ENCODE results near the gene LRIG1.

The LRIG1 gene

DNA sequence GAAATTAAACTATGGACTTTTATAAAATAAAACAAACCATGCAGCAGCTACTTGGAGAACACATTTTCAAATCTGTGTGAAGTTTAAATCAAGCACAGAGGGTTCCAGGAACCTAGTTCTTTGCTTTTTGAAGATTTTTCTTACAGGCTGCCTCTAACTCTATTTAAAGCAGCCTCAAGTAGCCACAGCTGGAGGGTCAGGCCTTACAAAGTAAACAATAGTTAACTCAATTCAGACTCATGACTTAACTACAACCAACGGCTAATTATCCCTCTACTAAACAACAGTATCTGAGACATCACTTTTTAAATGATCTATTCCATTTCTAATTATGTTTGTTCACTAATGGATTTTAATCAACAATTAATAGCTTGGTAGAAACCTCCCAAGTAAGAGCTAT lies 9.8 kb downstream of the LRIG1 start:
- DNase-seq (ENCODE audit: low spot score in 2 of 2) (no peak), ATAC-seq (replicated peaks; ENCODE audit: extremely low read depth, poor library complexity, severe bottlenecking) (no peak)
- Mint-ChIP-seq H3K27me3 (no peaks in the 10 kb centered on the region), H3K27ac (ENCODE audit: low read depth) (no peak overlapping the region), H3K36me3 (ENCODE audit: insufficient read depth) (peaks cover 7% of the 10 kb centered on the region), H3K4me3 (no peak overlapping the region), H3K4me1 (peaks cover 68% of the 10 kb centered on the region), H3K9me3 (no peaks in the 10 kb centered on the region)

GRCh38 chr3:66490214-66490613 lies 10.6 kb downstream of the LRIG1 start:
- no peaks in the 10 kb centered on the region for H3K9me3 Mint-ChIP-seq
- ATAC-seq (replicated peaks; ENCODE audit: extremely low read depth, poor library complexity, severe bottlenecking), result peak; percentile 57
- peak overlapping the region; percentile 41 for H3K4me3 Mint-ChIP-seq
- peaks cover 68% of the 10 kb centered on the region for H3K4me1 Mint-ChIP-seq
- H3K27ac Mint-ChIP-seq (ENCODE audit: low read depth), result peak overlapping the region; percentile 41
- no peak for DNase-seq (ENCODE audit: low spot score in 2 of 2)
- H3K36me3 Mint-ChIP-seq (ENCODE audit: insufficient read depth), result peaks cover 5% of the 10 kb centered on the region
- H3K27me3 Mint-ChIP-seq, result no peaks in the 10 kb centered on the region

GRCh38 chr3:66489581-66489980 lies 11.2 kb downstream of the LRIG1 start:
- DNase-seq (ENCODE audit: low spot score in 2 of 2), result no peak
- no peaks in the 10 kb centered on the region for H3K27me3 Mint-ChIP-seq
- H3K4me3 Mint-ChIP-seq, result no peak overlapping the region
- peaks cover 65% of the 10 kb centered on the region for H3K4me1 Mint-ChIP-seq
- peaks cover 5% of the 10 kb centered on the region for H3K36me3 Mint-ChIP-seq (ENCODE audit: insufficient read depth)
- no peak for ATAC-seq (replicated peaks; ENCODE audit: extremely low read depth, poor library complexity, severe bottlenecking)
- H3K27ac Mint-ChIP-seq (ENCODE audit: low read depth), result peak overlapping the region; percentile 41
- no peaks in the 10 kb centered on the region for H3K9me3 Mint-ChIP-seq

- H3K36me3 Mint-ChIP-seq (ENCODE audit: insufficient read depth), result peaks cover 3% of the 10 kb centered on the region
- H3K27ac Mint-ChIP-seq (ENCODE audit: low read depth), result no peak overlapping the region
- no peak overlapping the region for H3K4me3 Mint-ChIP-seq
- H3K27me3 Mint-ChIP-seq, result no peaks in the 10 kb centered on the region
- ATAC-seq (replicated peaks; ENCODE audit: extremely low read depth, poor library complexity, severe bottlenecking) (no peak), DNase-seq (ENCODE audit: low spot score in 2 of 2) (no peak)
- H3K9me3 Mint-ChIP-seq, result no peaks in the 10 kb centered on the region
- peaks cover 64% of the 10 kb centered on the region for H3K4me1 Mint-ChIP-seq
Measured at GRCh38 chr3:66489115-66489514, 11.7 kb downstream of the LRIG1 start.

DNA sequence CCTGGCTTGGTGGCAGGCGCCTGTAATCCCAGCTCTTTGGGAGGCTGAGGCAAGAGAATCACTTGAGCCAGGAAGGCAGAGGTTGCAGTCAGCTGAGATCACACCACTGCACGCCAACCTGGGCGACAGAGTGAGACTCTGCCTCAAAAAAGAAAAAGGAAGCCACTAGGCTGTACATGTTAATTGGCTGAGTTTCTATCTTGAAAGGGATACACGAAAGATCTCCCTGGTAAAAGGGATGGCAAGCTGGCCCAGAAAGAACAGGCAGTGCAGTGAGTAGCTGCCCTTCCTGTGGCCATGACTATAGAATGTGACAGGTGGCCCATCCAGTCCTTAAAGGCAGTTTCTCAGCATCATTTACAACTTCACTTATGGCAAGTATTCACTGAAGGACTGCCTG lies 12.3 kb downstream of the LRIG1 start:
- ATAC-seq (replicated peaks; ENCODE audit: extremely low read depth, poor library complexity, severe bottlenecking) (peak; percentile 37), DNase-seq (ENCODE audit: low spot score in 2 of 2) (no peak)
- Mint-ChIP-seq H3K27ac (ENCODE audit: low read depth) (no peak overlapping the region), H3K4me1 (peaks cover 64% of the 10 kb centered on the region), H3K9me3 (no peaks in the 10 kb centered on the region), H3K27me3 (no peaks in the 10 kb centered on the region), H3K4me3 (no peak overlapping the region), H3K36me3 (ENCODE audit: insufficient read depth) (peaks cover 3% of the 10 kb centered on the region)

- no peaks in the 10 kb centered on the region for H3K27me3 Mint-ChIP-seq
- peaks cover 5% of the 10 kb centered on the region for H3K36me3 Mint-ChIP-seq (ENCODE audit: insufficient read depth)
- ATAC-seq (replicated peaks; ENCODE audit: extremely low read depth, poor library complexity, severe bottlenecking) (no peak), DNase-seq (ENCODE audit: low spot score in 2 of 2) (no peak)
- no peaks in the 10 kb centered on the region for H3K9me3 Mint-ChIP-seq
- no peak overlapping the region for H3K27ac Mint-ChIP-seq (ENCODE audit: low read depth)
- no peak overlapping the region for H3K4me3 Mint-ChIP-seq
- peaks cover 63% of the 10 kb centered on the region for H3K4me1 Mint-ChIP-seq
Measured at GRCh38 chr3:66487465-66487864, 13.4 kb downstream of the LRIG1 start.

DNA sequence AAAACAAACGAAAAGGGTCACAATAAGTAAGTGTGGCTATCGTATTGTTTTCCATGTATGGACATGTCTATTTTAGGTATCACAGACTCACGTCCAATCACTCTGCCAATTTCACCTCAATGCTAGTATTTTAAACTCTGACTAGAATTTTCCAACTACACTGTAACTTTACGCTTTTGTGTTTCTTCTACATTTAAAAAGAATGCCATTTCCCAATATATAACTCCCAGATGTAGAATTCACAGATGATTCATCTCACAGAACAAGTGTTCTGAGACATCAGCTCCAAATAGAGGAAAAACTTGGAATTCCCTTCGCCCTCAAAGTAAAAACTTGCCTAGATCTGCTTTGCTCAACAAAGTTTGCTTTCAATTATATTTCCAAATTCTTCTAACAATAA lies 14.2 kb downstream of the LRIG1 start:
- H3K4me3 Mint-ChIP-seq, result no peak overlapping the region
- DNase-seq (ENCODE audit: low spot score in 2 of 2) (no peak), ATAC-seq (replicated peaks; ENCODE audit: extremely low read depth, poor library complexity, severe bottlenecking) (no peak)
- no peaks in the 10 kb centered on the region for H3K27me3 Mint-ChIP-seq
- H3K36me3 Mint-ChIP-seq (ENCODE audit: insufficient read depth), result peaks cover 5% of the 10 kb centered on the region
- no peak overlapping the region for H3K27ac Mint-ChIP-seq (ENCODE audit: low read depth)
- H3K4me1 Mint-ChIP-seq, result peaks cover 62% of the 10 kb centered on the region
- no peaks in the 10 kb centered on the region for H3K9me3 Mint-ChIP-seq

- no peak overlapping the region for H3K4me3 Mint-ChIP-seq
- ATAC-seq (replicated peaks; ENCODE audit: extremely low read depth, poor library complexity, severe bottlenecking), result no peak
- H3K27ac Mint-ChIP-seq (ENCODE audit: low read depth), result no peak overlapping the region
- no peak for DNase-seq (ENCODE audit: low spot score in 2 of 2)
- peaks cover 66% of the 10 kb centered on the region for H3K4me1 Mint-ChIP-seq
- H3K27me3 Mint-ChIP-seq, result no peaks in the 10 kb centered on the region
- peaks cover 5% of the 10 kb centered on the region for H3K36me3 Mint-ChIP-seq (ENCODE audit: insufficient read depth)
- H3K9me3 Mint-ChIP-seq, result no peaks in the 10 kb centered on the region
Measured at GRCh38 chr3:66486202-66486601, 14.6 kb downstream of the LRIG1 start.

- H3K27ac Mint-ChIP-seq (ENCODE audit: low read depth), result no peak overlapping the region
- no peaks in the 10 kb centered on the region for H3K27me3 Mint-ChIP-seq
- H3K4me1 Mint-ChIP-seq, result peaks cover 74% of the 10 kb centered on the region
- H3K4me3 Mint-ChIP-seq, result no peak overlapping the region
- peaks cover 7% of the 10 kb centered on the region for H3K36me3 Mint-ChIP-seq (ENCODE audit: insufficient read depth)
- H3K9me3 Mint-ChIP-seq, result no peaks in the 10 kb centered on the region
- ATAC-seq (replicated peaks; ENCODE audit: extremely low read depth, poor library complexity, severe bottlenecking), result no peak
- DNase-seq (ENCODE audit: low spot score in 2 of 2), result no peak
Measured at GRCh38 chr3:66485291-66485968, 15.4 kb downstream of the LRIG1 start.

- no peaks in the 10 kb centered on the region for H3K9me3 Mint-ChIP-seq
- ATAC-seq (replicated peaks; ENCODE audit: extremely low read depth, poor library complexity, severe bottlenecking), result no peak
- no peaks in the 10 kb centered on the region for H3K27me3 Mint-ChIP-seq
- H3K4me1 Mint-ChIP-seq, result peaks cover 80% of the 10 kb centered on the region
- DNase-seq (ENCODE audit: low spot score in 2 of 2), result no peak
- H3K4me3 Mint-ChIP-seq, result peak overlapping the region; percentile 50
- H3K36me3 Mint-ChIP-seq (ENCODE audit: insufficient read depth), result peaks cover 7% of the 10 kb centered on the region
- peak overlapping the region; percentile 55 for H3K27ac Mint-ChIP-seq (ENCODE audit: low read depth)
Measured at GRCh38 chr3:66484106-66484844, 16.5 kb downstream of the LRIG1 start.

GRCh38 chr3:66483409-66483906 lies 17.4 kb downstream of the LRIG1 start:
- H3K27me3 Mint-ChIP-seq, result no peaks in the 10 kb centered on the region
- H3K4me3 Mint-ChIP-seq, result peak overlapping the region; percentile 50
- H3K9me3 Mint-ChIP-seq, result no peaks in the 10 kb centered on the region
- peak; percentile 47 for ATAC-seq (replicated peaks; ENCODE audit: extremely low read depth, poor library complexity, severe bottlenecking)
- DNase-seq (ENCODE audit: low spot score in 2 of 2), result no peak
- peaks cover 8% of the 10 kb centered on the region for H3K36me3 Mint-ChIP-seq (ENCODE audit: insufficient read depth)
- H3K4me1 Mint-ChIP-seq, result peaks cover 81% of the 10 kb centered on the region
- peak overlapping the region; percentile 55 for H3K27ac Mint-ChIP-seq (ENCODE audit: low read depth)

DNA sequence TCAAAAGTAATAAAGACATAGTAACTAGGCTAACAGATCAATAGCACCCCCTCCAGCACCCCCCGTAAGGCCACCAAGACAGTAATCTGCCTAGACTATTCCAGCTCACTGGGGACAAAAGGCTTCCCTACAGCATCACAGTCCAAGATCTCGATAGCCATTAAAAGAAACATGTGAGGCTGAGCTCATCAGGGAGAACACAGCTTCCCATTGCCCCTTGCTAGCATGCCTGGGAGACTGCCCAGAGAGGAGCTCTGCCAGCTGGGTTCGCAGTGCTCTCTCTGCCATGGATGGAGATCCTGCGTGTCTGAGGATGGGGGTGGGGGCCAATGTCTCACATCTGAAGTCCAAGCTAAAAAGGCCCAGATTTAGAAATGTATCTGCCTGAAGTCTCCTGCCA lies 17.8 kb downstream of the LRIG1 start:
- ATAC-seq (replicated peaks; ENCODE audit: extremely low read depth, poor library complexity, severe bottlenecking), result no peak
- H3K4me1 Mint-ChIP-seq, result peaks cover 82% of the 10 kb centered on the region
- H3K27me3 Mint-ChIP-seq, result no peaks in the 10 kb centered on the region
- H3K4me3 Mint-ChIP-seq, result peak overlapping the region; percentile 50
- peak overlapping the region; percentile 55 for H3K27ac Mint-ChIP-seq (ENCODE audit: low read depth)
- H3K36me3 Mint-ChIP-seq (ENCODE audit: insufficient read depth), result peaks cover 8% of the 10 kb centered on the region
- no peak for DNase-seq (ENCODE audit: low spot score in 2 of 2)
- H3K9me3 Mint-ChIP-seq, result no peaks in the 10 kb centered on the region

GRCh38 chr3:66482018-66482404 lies 18.8 kb downstream of the LRIG1 start:
- H3K4me3 Mint-ChIP-seq, result peak overlapping the region; percentile 71
- peaks cover 8% of the 10 kb centered on the region for H3K36me3 Mint-ChIP-seq (ENCODE audit: insufficient read depth)
- ATAC-seq (replicated peaks; ENCODE audit: extremely low read depth, poor library complexity, severe bottlenecking), result no peak
- no peak for DNase-seq (ENCODE audit: low spot score in 2 of 2)
- no peaks in the 10 kb centered on the region for H3K27me3 Mint-ChIP-seq
- no peaks in the 10 kb centered on the region for H3K9me3 Mint-ChIP-seq
- peaks cover 74% of the 10 kb centered on the region for H3K4me1 Mint-ChIP-seq
- H3K27ac Mint-ChIP-seq (ENCODE audit: low read depth), result peak overlapping the region; percentile 74
